ENCODE results near the gene MTO1.
A peak's percentile ranks its signal among the peaks of the same experiment; 100 is the strongest.
"Not testable (repeated sequence)": the region's sequence is repeated elsewhere in the genome, so short reads cannot be mapped to it uniquely, and the experiment has no call there.

Gene MTO1, protein sequence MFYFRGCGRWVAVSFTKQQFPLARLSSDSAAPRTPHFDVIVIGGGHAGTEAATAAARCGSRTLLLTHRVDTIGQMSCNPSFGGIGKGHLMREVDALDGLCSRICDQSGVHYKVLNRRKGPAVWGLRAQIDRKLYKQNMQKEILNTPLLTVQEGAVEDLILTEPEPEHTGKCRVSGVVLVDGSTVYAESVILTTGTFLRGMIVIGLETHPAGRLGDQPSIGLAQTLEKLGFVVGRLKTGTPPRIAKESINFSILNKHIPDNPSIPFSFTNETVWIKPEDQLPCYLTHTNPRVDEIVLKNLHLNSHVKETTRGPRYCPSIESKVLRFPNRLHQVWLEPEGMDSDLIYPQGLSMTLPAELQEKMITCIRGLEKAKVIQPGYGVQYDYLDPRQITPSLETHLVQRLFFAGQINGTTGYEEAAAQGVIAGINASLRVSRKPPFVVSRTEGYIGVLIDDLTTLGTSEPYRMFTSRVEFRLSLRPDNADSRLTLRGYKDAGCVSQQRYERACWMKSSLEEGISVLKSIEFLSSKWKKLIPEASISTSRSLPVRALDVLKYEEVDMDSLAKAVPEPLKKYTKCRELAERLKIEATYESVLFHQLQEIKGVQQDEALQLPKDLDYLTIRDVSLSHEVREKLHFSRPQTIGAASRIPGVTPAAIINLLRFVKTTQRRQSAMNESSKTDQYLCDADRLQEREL

GRCh38 chr6:73461537-73462350 is at the start of gene MTO1:
TSS of gene MTO1 (plus strand) at chr6:73461737. CDS start at chr6:73461855, 118 bp downstream.
- DNase-seq: peak; percentile 88

GRCh38 chr6:73413102-73413501 is 48.4 kb upstream of the MTO1 start:
- DNase-seq: no peak

- no peak for DNase-seq
Measured at GRCh38 chr6:73418081-73418741, 43.3 kb upstream of the MTO1 start.

DNA sequence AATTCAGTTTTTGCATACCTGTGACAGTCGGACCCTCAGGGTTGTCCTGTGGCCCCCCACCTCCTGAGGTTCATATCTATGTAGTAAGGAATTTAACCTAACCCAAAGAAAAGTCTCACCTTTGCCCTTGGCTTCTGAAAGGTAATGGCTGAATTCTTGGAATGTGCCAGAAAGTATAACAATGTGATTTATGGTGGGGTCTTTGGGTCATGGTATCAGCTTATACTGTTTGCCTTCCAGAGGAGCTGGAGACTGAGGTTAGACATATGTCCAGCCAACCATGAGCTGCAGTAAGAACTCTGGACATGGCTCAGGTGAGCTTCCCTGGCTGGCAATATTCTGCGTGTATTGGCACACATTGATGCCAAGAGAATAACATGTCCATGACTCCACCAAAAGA is 40.0 kb upstream of the MTO1 start:
- no peak for DNase-seq

- no peak for DNase-seq
Measured at GRCh38 chr6:73435236-73435635, 26.3 kb upstream of the MTO1 start.

DNA sequence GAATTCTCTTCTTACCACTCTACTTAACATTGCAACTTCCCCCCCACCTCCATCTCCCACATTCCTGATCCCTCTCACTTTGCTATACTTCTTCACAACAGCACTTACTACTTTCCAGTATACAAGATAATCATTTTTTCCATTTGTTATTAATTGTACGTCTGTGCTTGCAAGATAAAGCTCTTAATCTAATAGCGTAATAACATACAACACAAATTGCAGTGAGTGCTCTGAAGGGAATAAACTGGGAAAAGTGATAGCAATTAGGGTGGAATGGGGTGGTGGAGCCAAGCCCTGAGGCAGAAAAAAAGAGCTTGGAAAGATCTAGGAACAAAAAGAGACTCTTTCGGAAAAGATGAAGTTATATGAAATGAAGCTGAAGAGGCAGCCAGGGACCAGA is 18.0 kb upstream of the MTO1 start:
- no peak for DNase-seq

DNA sequence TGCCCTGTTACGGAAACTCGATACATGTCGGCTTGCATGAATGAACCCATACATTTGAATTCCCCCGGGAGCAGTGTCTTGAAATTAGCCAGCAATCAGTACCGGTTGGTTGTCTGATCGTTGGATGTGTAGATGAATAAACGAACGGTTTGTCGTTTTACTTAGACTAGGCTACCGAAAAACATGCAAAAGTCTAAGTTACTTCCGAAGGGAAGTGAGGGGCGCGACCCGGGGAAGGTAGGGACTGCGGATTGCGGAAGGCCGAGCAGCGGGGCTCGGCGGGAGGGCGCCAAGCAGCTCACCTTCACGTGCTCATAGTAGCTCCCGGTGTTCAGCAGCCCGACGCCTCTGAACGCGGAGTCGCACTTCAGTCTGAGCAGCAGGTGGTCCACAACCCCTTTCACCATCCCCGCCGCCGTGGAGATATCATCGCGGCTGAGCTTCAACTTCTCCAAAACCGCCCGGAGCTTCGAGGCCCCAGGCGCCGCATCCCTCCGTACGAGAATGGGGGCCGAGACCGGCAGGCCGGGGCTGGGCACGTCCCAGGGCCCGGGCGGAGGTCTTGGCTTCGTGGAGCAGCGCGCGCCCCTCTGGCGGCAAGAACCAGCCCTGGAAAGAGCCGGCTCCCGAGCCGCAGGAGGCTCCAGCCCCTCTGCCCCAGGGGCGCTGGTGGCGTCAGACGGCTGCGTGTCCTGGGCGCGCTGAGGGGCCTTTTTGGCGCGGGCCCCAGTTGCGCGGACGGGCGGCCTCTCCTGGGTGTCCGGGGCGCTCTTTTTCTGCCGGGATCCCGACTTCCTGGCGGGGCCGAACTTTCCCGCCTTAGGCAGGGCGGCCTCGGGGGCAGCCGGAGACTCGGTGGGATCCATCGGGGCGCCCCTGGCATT is 10.1 kb upstream of the MTO1 start:
- DNase-seq: peak; percentile 43

DNA sequence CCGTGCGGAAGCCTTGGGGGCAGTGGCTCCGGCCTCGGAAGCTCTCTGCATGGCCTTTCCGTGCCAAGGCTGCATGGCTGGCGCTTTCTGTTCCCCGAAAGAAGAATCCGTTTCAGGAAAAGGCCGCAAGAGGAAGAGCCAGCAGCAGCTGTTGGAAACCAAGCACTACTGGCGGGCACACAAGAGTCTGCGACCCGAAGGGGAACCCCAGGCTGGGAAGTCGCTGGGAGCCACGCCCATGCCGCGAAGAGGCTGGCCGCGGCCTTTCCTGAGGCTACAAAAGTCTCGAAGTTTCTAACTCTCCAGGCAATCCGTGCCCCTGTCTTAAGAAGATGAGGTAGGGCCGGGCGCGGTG is 9.5 kb upstream of the MTO1 start, which contains the start of gene CGAS:
TSS of gene CGAS (minus strand) at position 191 of the 355 bp plus-strand sequence. CDS start at position 75, 116 bp downstream.
- DNase-seq: peak; percentile 86

DNA sequence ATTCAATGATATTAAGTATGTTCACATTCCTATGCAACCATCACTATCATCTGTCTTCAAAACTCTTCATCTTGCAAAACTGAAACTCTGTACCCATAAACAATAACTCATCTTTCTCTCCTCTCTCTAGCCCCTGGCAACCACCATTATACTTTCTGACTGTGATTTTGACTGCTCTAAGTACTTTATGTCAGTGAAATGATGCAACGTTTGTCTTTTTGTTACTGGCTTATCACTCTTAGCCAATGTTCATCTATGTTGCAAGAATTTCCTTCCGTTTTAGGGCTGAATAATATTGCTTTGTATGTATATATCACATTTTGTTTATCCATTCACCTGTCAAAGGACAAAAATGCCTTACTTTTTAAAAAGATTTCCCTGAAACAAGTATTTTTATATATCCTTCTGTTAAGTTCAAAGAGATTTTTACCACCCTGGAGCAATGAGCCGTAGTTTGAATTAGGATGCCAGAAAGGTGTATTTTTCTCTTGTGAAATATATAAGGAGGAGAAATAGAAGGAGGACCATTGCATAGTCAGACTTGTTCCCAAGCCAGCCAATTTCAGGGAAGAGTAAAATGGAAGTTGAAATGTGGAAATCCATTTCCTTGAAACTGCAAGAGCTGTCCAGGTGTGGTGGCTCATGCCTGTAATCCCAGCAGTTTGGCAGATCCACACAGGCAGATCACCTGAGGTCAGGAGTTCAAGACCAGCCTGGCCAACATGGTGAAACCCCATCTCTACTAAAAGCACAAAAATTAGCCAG is 5.5 kb upstream of the MTO1 start:
- no peak for DNase-seq

- DNase-seq: not testable (repeated sequence)
Measured at GRCh38 chr6:73459474-73459873, 2.1 kb upstream of the MTO1 start.

DNA sequence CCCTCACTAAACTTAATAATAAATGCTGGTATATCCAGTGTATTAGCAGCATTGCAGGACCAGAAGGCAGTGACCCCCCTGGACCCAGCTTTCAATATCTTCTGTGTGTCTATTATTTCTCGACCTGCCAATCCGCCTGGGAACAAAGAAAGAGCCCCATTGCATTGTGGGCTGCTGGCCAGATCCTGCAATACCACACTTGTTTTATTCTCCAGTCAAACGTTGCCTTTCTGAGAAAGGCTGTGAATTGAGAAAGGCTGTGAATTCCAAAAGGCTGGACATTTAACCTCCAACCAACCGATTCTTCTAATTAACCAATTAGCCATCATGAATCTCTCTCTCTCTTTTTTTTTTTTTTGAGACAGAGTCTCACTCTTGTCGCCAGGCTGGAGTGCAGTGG is 1.5 kb upstream of the MTO1 start:
- DNase-seq: no peak

DNA sequence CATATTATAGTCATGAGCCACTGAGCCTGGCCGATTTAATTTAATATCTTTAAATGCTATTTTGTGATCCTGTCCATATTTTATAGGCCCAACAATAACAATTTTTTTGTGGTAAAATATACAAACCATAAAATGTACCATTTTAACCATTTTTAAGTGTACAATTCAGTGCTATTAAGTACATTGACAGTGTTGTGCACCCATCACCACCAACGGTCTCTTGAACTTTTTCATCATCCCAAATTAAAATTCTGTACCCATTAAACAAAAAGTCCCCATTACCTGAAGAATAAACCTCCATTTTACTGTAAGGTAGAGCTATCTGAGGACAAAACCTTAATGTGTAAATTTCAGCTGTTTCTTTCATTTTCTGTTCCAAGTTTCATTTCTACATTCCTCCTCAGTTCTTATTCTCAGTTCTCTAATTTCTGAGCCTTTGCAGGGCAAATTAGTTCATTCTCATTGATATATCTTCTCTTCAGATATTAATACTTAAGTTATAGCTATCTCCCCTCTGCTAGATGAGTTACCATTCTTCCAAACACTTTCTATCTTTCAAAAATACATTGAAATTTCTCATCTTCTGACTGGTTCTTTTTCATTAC is 10.3 kb downstream of the MTO1 start:
- no peak for DNase-seq

DNA sequence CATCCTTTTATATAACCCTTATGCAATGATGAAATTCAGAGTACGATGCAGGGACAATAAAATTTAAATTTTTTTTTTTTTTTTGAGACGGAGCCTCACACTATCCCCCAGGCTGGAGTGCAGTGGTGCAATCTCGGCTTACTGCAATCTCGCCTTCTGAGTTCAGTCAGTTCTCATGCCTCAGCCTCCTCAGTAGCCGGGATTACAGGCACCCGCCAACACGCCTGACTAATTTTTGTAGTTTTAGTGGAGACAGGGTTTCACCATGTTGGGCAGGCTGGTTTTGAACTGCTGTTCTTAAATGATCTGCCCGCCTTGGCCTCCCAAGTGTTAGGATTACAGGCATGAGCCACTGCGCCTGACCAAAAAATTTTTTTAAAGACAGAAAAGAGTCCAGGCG is 15.2 kb downstream of the MTO1 start:
- DNase-seq: no peak

DNA sequence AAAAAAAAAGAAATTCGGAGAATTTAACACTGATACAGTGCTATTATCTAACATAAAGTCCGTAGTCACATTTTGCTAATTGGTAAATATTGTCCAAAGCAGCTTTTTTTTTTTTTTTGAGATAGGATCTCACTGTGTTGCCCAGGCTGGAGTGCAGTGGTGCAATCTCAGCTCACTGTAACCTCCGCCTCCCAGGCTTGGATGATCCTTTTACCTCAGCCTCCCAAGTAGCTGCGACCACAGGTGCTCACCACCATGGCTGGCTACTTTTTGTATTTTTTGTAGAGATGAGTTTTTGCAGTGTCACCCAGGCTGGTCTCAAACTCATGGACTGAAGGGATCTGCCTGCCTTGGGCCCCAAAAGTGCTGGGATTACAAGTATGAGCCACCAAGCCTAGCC is 15.9 kb downstream of the MTO1 start:
- DNase-seq: no peak

DNA sequence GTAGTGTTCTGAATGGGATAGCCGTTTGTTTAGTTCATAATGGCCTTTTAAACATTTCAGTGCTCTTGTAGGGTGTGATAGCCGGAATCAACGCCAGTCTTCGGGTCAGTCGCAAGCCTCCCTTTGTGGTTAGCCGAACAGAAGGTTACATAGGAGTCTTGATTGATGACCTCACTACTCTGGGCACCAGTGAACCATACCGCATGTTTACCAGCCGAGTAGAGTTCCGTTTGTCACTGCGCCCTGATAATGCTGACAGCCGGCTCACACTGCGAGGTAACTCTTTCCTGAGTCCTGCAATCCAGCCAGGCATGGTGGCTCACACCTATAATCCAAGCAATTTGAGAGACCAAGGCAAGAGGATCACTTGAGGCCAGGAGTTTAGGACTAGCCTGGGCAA is 20.4 kb downstream of the MTO1 start:
- DNase-seq: no peak

DNA sequence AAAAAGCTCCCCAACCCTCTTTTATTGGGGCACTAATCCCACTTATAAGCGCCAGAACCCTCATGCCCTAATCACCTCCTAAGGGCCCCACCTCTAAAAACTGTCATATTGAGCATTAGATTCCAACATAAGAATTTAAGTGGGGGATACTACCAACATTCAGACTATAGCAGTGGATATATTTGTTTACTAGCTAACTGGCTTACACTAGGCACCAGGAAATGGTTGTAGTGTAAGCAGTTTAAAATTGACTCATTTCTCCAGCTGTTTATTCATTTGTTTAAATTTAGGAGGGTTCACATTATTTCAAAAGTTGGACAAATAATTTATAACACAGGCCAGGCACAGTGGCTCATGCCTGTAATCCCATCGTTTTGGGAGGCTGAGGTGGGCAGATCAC is 22.9 kb downstream of the MTO1 start:
- DNase-seq: no peak

DNA sequence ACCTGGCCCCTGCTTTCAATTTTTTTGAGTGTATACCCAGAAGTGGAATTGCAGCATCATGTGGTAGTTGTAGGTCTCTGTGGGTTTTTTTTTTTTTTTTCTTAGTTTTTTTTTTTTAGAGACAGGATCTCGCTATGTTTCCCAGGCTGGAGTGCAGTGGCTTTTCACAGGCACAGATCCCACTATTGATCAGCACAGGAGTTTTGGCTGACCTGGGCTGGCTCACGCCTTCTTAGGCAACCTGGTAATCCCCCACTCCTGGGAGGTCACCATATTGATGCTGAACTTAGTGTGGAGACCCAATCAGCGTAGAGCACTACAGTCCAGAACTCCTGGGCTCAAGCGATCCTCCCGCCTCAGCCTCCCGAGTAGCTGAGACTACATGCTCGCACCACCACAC is 25.9 kb downstream of the MTO1 start:
- no peak for DNase-seq

DNA sequence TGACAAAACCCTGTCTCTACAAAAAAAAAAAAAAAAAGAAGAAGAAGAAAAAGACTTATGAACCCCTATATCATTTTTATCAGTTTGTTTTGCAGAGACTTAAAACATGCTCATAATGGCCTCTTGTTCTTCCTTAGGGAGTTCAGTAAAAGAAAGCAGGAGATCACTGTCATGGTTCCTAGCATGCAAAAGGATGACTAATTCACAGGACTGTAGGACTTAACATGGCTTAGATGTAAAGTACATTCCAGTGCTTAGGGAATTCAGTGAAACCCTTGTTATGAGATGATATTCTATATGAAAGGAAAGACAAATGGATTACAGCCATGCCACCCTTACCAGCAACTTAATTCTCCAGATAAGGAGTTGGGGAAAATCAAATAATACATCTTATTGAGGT is 29.8 kb downstream of the MTO1 start:
- DNase-seq: no peak

DNA sequence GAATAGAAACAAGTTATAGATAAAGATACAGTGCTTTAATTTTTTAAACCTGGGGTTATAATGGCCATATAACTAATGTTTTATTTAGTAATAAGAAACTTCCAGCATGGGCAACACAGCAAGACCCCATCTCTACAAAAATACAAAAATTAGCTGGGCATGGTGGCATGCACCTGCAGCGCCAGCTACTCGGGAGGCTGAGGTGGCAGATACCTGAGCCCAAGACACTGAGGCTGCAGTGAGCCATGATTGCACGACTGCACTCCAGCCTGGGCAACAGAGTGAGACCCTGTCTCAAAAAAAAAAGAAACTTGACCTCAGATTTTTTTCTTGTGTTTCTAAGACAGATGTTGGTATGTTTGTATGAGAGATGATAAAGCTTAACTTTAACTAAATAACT is 36.4 kb downstream of the MTO1 start:
- DNase-seq: no peak

- DNase-seq: no peak
Measured at GRCh38 chr6:73503027-73503772, 41.7 kb downstream of the MTO1 start.
